22Rv1 (cell line): ENCODE results near the gene NCR2.

Experiments
- ZFX ChIP-seq: fragments of 450-650 bp; IDR thresholded peaks from 2 replicates; pipeline ENCODE4 v1.6.1; 2017; ENCODE audit warnings: antibody characterized with exemption, borderline replicate concordance
- TF ChIP-seq, protein P1 (sequence below): fragments of 450-650 bp; IDR thresholded peaks from 2 replicates; pipeline ENCODE4 v1.5.1; 2017; ENCODE audit warnings: mild to moderate bottlenecking

DNA sequence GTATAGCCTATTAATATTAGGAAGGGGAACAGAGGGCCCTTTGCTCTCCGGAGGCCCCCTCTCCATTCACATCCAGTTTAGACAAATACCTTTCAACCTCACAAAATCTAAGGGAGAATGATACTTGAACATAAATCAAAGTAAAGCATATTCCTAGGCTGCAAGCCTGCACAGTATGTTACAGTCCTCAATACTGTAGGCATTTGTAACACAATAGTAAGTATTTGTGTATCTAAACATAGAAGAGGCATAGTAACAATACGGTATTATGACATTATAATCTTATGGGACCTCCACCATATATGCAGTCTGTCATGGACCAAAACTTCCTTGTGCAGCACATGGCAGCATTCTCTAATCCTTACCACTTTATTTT is 46.7 kb upstream of the NCR2 start:
- TF ChIP-seq, protein P1, sequence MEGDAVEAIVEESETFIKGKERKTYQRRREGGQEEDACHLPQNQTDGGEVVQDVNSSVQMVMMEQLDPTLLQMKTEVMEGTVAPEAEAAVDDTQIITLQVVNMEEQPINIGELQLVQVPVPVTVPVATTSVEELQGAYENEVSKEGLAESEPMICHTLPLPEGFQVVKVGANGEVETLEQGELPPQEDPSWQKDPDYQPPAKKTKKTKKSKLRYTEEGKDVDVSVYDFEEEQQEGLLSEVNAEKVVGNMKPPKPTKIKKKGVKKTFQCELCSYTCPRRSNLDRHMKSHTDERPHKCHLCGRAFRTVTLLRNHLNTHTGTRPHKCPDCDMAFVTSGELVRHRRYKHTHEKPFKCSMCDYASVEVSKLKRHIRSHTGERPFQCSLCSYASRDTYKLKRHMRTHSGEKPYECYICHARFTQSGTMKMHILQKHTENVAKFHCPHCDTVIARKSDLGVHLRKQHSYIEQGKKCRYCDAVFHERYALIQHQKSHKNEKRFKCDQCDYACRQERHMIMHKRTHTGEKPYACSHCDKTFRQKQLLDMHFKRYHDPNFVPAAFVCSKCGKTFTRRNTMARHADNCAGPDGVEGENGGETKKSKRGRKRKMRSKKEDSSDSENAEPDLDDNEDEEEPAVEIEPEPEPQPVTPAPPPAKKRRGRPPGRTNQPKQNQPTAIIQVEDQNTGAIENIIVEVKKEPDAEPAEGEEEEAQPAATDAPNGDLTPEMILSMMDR: no peak
- no peak for TF ChIP-seq ZFX
